Stomach (tissue), 9 donors: ENCODE data around the gene SYT10. TPM values are rescaled to one million over a fixed set of nuclear protein-coding genes. Genes with fewer than 3 reads are reported as not detected.
A peak's percentile ranks its signal among the peaks of the same experiment; 100 is the strongest.
"Not testable (repeated sequence)": the region's sequence is repeated elsewhere in the genome, so short reads cannot be mapped to it uniquely, and the experiment has no call there.

Source experiments
- DNase-seq, 2 donors: peaks; one replicate each; pipeline versions ENCODE4 v3.0.0 to v3.0.0-alpha.2; 2013 to 2019
- H3K27ac ChIP-seq, 5 donors: fragments of 200-600 bp in 4 of 5; sonication (generic) in 4 of 5; one replicate each; pipeline ENCODE4 v1.5.1; 2013 to 2019; ENCODE audit warnings: mild to moderate bottlenecking in 1 of 5, moderate library complexity in 1 of 5
- H3K27me3 ChIP-seq, 3 donors: fragments of 200-600 bp; sonication (generic); one replicate each; pipeline ENCODE4 v1.5.1; 2017 to 2019; ENCODE audit warnings: mixed run types in 1 of 3
- H3K36me3 ChIP-seq, 4 donors: fragments of 200-600 bp; sonication (generic); 1 replicate in 3 of 4; 2 replicates in 1 of 4; pipeline ENCODE4 v1.5.1; 2016 to 2019
- H3K4me1 ChIP-seq, 4 donors: fragments of 200-600 bp; sonication (generic); one replicate each; pipeline ENCODE4 v1.5.1; 2016 to 2019
- H3K4me3 ChIP-seq, 4 donors: fragments of 200-600 bp; sonication (generic) in 3 of 4; one replicate each; pipeline ENCODE4 v1.5.1; 2016 to 2019; ENCODE audit warnings: mild to moderate bottlenecking in 1 of 4
- H3K9me3 ChIP-seq, 4 donors: fragments of 200-600 bp; sonication (generic); one replicate each; pipeline ENCODE4 v1.5.1; 2016 to 2019
- EP300 ChIP-seq: sonication (generic); formaldehyde crosslinking; IDR thresholded peaks from one replicate; pipeline ENCODE4 v1.6.1; 2017; ENCODE audit warnings: antibody characterized with exemption
- POLR2A ChIP-seq, 4 donors: fragments of 450-650 bp; IDR thresholded peaks; one replicate each; pipeline ENCODE4 v1.6.1; 2016; ENCODE audit warnings: antibody characterized with exemption in 4 of 4, control low read depth in 2 of 4, mild to moderate bottlenecking in 1 of 4, moderate library complexity in 1 of 4
- POLR2AphosphoS5 ChIP-seq, 3 donors: sonication (generic); formaldehyde crosslinking; IDR thresholded peaks; one replicate each; pipeline ENCODE4 v1.6.1; 2016; ENCODE audit warnings: antibody characterized with exemption in 3 of 3
- WGBS, 5 donors: extraction: QIAGEN DNeasy Blood & Tissue Kit in 3 of 5; methylation state at CpG; one replicate each; pipeline versions ENCODE4 v1.1.5 to v1.1.7; 2013 to 2018; 5-methylcytosine and 5-hydroxymethylcytosine counted together
- intact Hi-C: fragments of 100-400 bp; cut with DNase I; formaldehyde crosslinking; loops from one replicate; pipeline ENCODE4 v1.15.1; 2023; ENCODE audit warnings: low total_unique reads
- polyA plus RNA-seq, 3 donors: library from polyadenylated mRNA; stranded (reverse); fragments of 200-250 nt; gene quantifications; one replicate each; pipeline ENCODE4 v1.2.3, GENCODE V29; 2013
- total RNA-seq, 5 donors: library from RNA; depleted of rRNA; stranded (reverse); fragments of >200 nt; gene quantifications; one replicate each; pipeline versions ENCODE4 v1.1.0 to v1.2.3, GENCODE V29; 2014 to 2016
- TF ChIP-seq, protein P1 (sequence below), 7 experiments: fragments of 450-650 bp in 4 of 7; fragments of 200-600 bp in 3 of 7; sonication (generic) in 3 of 7; IDR thresholded peaks; one replicate each; pipeline ENCODE4 v1.5.1; 2016 to 2019; ENCODE audit warnings: antibody characterized with exemption in 7 of 7, control low read depth in 2 of 7, mild to moderate bottlenecking in 1 of 7
- donor health status: healthy with polysubstance abuse.
- donor health status: Bipolar disorder and iron deficiency.
- donor health status: healthy.

SYT10 gene
- total and polyA plus RNA-seq, 8 donors, result 0.03 to 2.8 (median 0.19) TPM; not detected in 3

DNA sequence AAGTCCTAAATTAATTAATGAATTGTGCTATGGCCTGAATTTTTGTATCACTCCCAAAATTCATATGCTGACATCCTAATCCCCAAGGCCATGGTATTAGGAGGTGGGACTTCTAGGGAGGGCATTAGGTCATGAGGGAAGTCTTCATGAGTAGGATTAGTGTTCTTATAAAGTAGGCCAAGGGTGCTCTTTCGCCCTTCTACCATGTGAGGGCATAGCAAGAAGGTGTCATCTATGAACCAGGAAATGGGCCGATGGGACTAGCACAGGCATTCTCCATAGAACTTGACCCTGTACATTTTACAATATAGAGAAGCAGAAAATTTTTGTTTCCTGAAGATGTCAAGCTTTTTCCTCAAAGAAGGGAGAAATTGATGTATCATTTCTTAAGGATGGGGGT is 12.5 kb downstream of the SYT10 start:
- H3K27me3 ChIP-seq, result no peaks in the 10 kb centered on the region
- intact Hi-C loops, result no loop called here
- TF ChIP-seq POLR2AphosphoS5 (IDR thresholded peaks at IDR 0.05), result no peak
- no peak for TF ChIP-seq EP300
- no peak for TF ChIP-seq POLR2A (IDR thresholded peaks at IDR 0.05)
- TF ChIP-seq, protein P1, sequence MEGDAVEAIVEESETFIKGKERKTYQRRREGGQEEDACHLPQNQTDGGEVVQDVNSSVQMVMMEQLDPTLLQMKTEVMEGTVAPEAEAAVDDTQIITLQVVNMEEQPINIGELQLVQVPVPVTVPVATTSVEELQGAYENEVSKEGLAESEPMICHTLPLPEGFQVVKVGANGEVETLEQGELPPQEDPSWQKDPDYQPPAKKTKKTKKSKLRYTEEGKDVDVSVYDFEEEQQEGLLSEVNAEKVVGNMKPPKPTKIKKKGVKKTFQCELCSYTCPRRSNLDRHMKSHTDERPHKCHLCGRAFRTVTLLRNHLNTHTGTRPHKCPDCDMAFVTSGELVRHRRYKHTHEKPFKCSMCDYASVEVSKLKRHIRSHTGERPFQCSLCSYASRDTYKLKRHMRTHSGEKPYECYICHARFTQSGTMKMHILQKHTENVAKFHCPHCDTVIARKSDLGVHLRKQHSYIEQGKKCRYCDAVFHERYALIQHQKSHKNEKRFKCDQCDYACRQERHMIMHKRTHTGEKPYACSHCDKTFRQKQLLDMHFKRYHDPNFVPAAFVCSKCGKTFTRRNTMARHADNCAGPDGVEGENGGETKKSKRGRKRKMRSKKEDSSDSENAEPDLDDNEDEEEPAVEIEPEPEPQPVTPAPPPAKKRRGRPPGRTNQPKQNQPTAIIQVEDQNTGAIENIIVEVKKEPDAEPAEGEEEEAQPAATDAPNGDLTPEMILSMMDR (IDR thresholded peaks at IDR 0.05), result no peak
- no peaks in the 10 kb centered on the region for H3K36me3 ChIP-seq
- H3K4me3 ChIP-seq, result no peak overlapping the region
- peak in 1 of 2 donors; percentile 4 for DNase-seq
- no peak overlapping the region for H3K27ac ChIP-seq
- no peaks in the 10 kb centered on the region for H3K4me1 ChIP-seq
- WGBS, 5 donors, result 62 to 84% (median 68%) methylated on average over 2 of the region's 2 CpGs
- H3K9me3 ChIP-seq, result no peaks in the 10 kb centered on the region

DNA sequence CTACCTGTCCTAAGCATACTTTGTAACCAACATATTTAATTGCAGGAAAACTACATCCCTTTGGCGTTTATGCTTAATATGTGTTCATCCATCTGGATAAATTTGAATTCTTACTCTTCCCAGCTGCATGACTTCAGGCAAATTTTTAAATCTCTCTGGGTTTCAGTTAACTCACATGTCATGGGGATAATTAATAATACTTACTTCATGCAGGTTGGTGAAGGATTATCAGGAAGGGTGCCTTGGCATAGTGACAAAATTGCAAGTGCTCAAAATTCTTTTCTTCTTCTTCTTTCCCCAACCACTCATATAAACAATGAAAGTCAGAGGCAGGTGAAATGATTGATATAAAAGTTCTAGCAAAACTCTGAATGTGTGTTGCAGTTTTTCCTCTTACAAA is 15.9 kb downstream of the SYT10 start:
- no peak for DNase-seq
- H3K27me3 ChIP-seq, result no peaks in the 10 kb centered on the region
- H3K4me3 ChIP-seq, result no peak overlapping the region
- no peak overlapping the region for H3K27ac ChIP-seq
- WGBS, 5 donors, result 69 to 87% (median 81%) methylated on average over 1 of the region's 1 CpG
- H3K36me3 ChIP-seq, result no peaks in the 10 kb centered on the region
- no peaks in the 10 kb centered on the region for H3K4me1 ChIP-seq
- TF ChIP-seq POLR2AphosphoS5 (IDR thresholded peaks at IDR 0.05), result no peak
- no peak for TF ChIP-seq POLR2A (IDR thresholded peaks at IDR 0.05)
- TF ChIP-seq, protein P1 (IDR thresholded peaks at IDR 0.05), result no peak
- TF ChIP-seq EP300, result no peak
- H3K9me3 ChIP-seq, result no peaks in the 10 kb centered on the region
- intact Hi-C loops, result no loop called here

- DNase-seq, H3K27me3 ChIP-seq, H3K27ac ChIP-seq, H3K36me3 ChIP-seq, intact Hi-C loops, H3K4me3 ChIP-seq, H3K9me3 ChIP-seq, H3K4me1 ChIP-seq: not testable (repeated sequence)
- 78 to 87% (median 84%) methylated on average over 6 of the region's 6 CpGs for WGBS, 5 donors
Observed at GRCh38 chr12:33412410-33412809, 27.2 kb downstream of the SYT10 start.

- H3K36me3 ChIP-seq, result no peaks in the 10 kb centered on the region
- no peaks in the 10 kb centered on the region for H3K4me1 ChIP-seq
- H3K27me3 ChIP-seq, result no peaks in the 10 kb centered on the region
- no peak overlapping the region for H3K27ac ChIP-seq
- 65 to 81% (median 77%) methylated on average over 4 of the region's 4 CpGs for WGBS, 5 donors
- no peak for DNase-seq
- no peaks in the 10 kb centered on the region for H3K9me3 ChIP-seq
- TF ChIP-seq EP300 (no peak), POLR2AphosphoS5 (IDR thresholded peaks at IDR 0.05) (no peak)
- intact Hi-C loops, result no loop called here
- H3K4me3 ChIP-seq, result no peak overlapping the region
Observed at GRCh38 chr12:33383503-33383902, 56.1 kb downstream of the SYT10 start.

DNA sequence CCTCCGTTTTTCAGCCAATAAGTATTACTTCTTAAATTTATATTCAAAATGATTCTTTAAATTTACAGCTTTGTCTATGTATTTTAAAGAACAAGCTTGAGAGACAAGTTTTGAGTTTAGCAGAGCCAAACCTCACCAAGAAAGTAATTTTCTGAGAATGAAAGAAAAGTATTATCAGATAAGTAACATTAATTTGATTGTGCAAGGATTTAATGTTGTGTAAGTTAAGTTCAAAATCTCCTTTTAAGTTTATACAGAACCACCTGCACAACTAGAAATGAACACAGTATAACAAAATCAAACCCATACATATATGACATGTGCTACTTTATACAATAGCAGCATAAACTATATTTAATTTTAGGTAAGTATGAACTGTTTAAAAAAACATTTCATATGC is 63.5 kb downstream of the SYT10 start:
- no peak overlapping the region for H3K4me3 ChIP-seq
- WGBS, 5 donors, result 57 to 91% (median 70%) methylated on average over 1 of the region's 1 CpG
- no peaks in the 10 kb centered on the region for H3K9me3 ChIP-seq
- H3K4me1 ChIP-seq, result no peaks in the 10 kb centered on the region
- TF ChIP-seq, protein P1 (IDR thresholded peaks at IDR 0.05), result no peak
- TF ChIP-seq POLR2A (IDR thresholded peaks at IDR 0.05), result no peak
- no peak for DNase-seq
- no peaks in the 10 kb centered on the region for H3K36me3 ChIP-seq
- no peak overlapping the region for H3K27ac ChIP-seq
- H3K27me3 ChIP-seq, result no peaks in the 10 kb centered on the region
- intact Hi-C loops, result no loop called here
